ENCODE results near the gene ADAM23. TPM values are rescaled to one million over a fixed set of nuclear protein-coding genes. Genes with fewer than 3 reads are reported as not detected.
"Not testable (repeated sequence)": the region's sequence is repeated elsewhere in the genome, so short reads cannot be mapped to it uniquely, and the experiment has no call there.

The ADAM23 gene, protein sequence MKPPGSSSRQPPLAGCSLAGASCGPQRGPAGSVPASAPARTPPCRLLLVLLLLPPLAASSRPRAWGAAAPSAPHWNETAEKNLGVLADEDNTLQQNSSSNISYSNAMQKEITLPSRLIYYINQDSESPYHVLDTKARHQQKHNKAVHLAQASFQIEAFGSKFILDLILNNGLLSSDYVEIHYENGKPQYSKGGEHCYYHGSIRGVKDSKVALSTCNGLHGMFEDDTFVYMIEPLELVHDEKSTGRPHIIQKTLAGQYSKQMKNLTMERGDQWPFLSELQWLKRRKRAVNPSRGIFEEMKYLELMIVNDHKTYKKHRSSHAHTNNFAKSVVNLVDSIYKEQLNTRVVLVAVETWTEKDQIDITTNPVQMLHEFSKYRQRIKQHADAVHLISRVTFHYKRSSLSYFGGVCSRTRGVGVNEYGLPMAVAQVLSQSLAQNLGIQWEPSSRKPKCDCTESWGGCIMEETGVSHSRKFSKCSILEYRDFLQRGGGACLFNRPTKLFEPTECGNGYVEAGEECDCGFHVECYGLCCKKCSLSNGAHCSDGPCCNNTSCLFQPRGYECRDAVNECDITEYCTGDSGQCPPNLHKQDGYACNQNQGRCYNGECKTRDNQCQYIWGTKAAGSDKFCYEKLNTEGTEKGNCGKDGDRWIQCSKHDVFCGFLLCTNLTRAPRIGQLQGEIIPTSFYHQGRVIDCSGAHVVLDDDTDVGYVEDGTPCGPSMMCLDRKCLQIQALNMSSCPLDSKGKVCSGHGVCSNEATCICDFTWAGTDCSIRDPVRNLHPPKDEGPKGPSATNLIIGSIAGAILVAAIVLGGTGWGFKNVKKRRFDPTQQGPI
- total RNA-seq (ENCODE audit: unreplicated experiment), result 12.0 TPM
- long read RNA-seq, result 0 reads

DNA sequence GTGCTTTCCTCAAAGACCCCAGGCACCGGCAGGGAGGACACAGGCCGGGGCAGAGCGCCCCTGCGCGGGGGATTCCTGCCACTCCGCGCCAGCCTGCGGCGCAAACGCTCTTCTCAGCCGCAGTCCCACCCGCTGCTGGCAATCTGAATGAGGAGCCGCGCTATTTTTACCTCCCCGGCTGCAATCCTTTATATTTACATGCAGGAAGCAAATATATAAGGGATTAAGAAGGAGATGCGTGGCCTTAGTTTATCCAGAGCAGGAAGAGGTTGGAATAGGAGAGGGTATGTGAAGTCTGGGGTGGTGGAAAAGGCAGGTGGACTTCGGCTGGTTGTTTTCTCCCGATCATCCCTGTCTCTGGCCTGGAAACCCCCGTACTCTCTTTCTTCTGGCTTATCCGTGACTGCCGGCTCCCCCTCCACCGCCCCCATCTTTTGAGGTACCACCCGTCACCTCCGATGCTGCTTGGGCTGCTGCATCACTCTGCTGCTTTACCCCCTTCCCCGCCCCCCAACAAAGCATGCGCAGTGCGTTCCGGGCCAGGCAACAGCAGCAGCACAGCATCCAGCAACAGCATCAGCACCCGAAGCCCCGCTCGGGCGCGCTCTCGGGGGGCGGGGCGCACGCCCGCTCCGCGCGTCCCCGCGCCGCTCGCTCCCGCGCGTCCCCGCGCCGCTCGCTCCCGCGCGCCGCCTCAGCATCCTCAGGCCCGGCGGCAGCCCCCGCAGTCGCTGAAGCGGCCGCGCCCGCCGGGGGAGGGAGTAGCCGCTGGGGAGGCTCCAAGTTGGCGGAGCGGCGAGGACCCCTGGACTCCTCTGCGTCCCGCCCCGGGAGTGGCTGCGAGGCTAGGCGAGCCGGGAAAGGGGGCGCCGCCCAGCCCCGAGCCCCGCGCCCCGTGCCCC, at the start of gene ADAM23:
TSS of gene ADAM23 (plus strand) at position 700 of the 902 bp plus-strand sequence. CDS start 335 bp downstream, outside the sequence.
- TF ChIP-seq, protein P1, sequence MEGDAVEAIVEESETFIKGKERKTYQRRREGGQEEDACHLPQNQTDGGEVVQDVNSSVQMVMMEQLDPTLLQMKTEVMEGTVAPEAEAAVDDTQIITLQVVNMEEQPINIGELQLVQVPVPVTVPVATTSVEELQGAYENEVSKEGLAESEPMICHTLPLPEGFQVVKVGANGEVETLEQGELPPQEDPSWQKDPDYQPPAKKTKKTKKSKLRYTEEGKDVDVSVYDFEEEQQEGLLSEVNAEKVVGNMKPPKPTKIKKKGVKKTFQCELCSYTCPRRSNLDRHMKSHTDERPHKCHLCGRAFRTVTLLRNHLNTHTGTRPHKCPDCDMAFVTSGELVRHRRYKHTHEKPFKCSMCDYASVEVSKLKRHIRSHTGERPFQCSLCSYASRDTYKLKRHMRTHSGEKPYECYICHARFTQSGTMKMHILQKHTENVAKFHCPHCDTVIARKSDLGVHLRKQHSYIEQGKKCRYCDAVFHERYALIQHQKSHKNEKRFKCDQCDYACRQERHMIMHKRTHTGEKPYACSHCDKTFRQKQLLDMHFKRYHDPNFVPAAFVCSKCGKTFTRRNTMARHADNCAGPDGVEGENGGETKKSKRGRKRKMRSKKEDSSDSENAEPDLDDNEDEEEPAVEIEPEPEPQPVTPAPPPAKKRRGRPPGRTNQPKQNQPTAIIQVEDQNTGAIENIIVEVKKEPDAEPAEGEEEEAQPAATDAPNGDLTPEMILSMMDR (IDR thresholded peaks at IDR 0.05; ENCODE audit: unreplicated experiment), result no peak
- H3K27me3 Mint-ChIP-seq (ENCODE audit: unreplicated experiment), result peaks cover 8% of the 10 kb centered on the region
- peak within 1 kb of the TSS; percentile 93 for H3K4me3 Mint-ChIP-seq (ENCODE audit: unreplicated experiment)
- H3K27ac Mint-ChIP-seq (ENCODE audit: unreplicated experiment), result peak within 1 kb of the TSS; percentile 18
- no peaks in the 10 kb centered on the region for H3K9me3 Mint-ChIP-seq (ENCODE audit: unreplicated experiment)
- H3K4me1 Mint-ChIP-seq (ENCODE audit: unreplicated experiment), result peaks cover 15% of the 10 kb centered on the region
- DNase-seq (ENCODE audit: low spot score), result peak; percentile 63
- H3K36me3 Mint-ChIP-seq (ENCODE audit: low read depth, unreplicated experiment), result peaks cover 5% of the 10 kb centered on the region

DNA sequence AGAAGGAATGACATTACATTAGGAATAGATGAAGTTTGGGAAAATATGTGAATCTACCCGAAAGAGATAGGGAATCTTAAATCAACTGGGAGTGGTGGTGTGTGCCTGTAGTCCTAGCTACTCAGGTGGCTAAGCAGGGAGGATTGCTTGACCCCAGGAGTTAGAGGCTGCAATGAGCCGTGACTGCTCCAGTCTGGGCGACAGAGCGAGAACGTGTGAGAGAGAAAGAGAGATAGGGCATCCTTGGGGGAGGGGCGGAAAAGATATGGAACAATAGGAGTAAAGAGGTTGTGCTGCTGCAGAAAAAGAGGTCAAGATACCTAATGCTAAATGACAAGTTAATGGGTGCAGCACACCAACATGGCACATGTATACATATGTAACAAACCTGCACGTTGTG, 47.1 kb upstream of the ADAM23 start:
- no peak overlapping the region for H3K27ac Mint-ChIP-seq (ENCODE audit: unreplicated experiment)
- no peak overlapping the region for H3K4me3 Mint-ChIP-seq (ENCODE audit: unreplicated experiment)
- H3K9me3 Mint-ChIP-seq (ENCODE audit: unreplicated experiment), result peaks cover 8% of the 10 kb centered on the region

DNA sequence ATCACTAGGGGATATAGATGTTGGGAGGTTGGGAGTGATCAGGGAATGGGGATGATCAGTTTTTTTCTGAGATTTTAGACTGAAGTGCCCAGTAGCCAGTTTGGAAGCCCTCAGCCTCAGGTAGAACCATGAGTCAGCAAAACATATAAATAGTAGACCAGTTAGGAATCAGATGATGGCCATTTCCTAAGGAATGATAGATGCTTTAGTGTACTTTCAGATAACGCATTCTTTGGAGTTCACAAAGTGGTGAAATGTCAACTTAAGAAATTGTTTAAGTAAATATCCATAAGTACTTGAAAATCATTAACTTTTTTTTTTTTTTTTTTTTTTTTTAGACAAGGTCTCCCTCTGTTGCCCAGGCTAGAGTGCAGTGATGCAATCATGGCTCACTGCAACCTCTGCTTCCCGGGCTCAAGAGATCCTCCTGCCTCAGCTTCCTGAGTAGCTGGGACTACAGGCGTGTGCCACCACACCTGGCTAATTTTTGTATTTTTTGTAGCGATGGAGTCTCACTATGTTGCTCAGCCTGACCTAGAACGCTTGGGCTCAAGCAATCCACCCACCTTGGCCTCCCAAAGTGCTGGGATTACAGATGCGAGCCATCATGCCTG, 40.3 kb upstream of the ADAM23 start:
- DNase-seq (ENCODE audit: low spot score); H3K4me3 Mint-ChIP-seq (ENCODE audit: unreplicated experiment); H3K36me3 Mint-ChIP-seq (ENCODE audit: low read depth, unreplicated experiment); H3K4me1 Mint-ChIP-seq (ENCODE audit: unreplicated experiment); H3K9me3 Mint-ChIP-seq (ENCODE audit: unreplicated experiment); H3K27ac Mint-ChIP-seq (ENCODE audit: unreplicated experiment); H3K27me3 Mint-ChIP-seq (ENCODE audit: unreplicated experiment): not testable (repeated sequence)

More for the DNA sequence above, 47.1 kb upstream of the ADAM23 start:
- Mint-ChIP-seq H3K36me3 (ENCODE audit: low read depth, unreplicated experiment) (peaks cover 9% of the 10 kb centered on the region), H3K27me3 (ENCODE audit: unreplicated experiment) (peaks cover 4% of the 10 kb centered on the region), H3K4me1 (ENCODE audit: unreplicated experiment) (peaks cover 2% of the 10 kb centered on the region)
- DNase-seq (ENCODE audit: low spot score), result no peak
- TF ChIP-seq, protein P1 (IDR thresholded peaks at IDR 0.05; ENCODE audit: unreplicated experiment), result no peak

GRCh38 chr2:206408323-206409320, 34.7 kb upstream of the ADAM23 start:
- H3K4me3 Mint-ChIP-seq (ENCODE audit: unreplicated experiment), result no peak overlapping the region
- H3K4me1 Mint-ChIP-seq (ENCODE audit: unreplicated experiment), result no peaks in the 10 kb centered on the region
- H3K27ac Mint-ChIP-seq (ENCODE audit: unreplicated experiment), result no peak overlapping the region
- peaks cover 1% of the 10 kb centered on the region for H3K27me3 Mint-ChIP-seq (ENCODE audit: unreplicated experiment)
- DNase-seq (ENCODE audit: low spot score), result no peak
- no peaks in the 10 kb centered on the region for H3K9me3 Mint-ChIP-seq (ENCODE audit: unreplicated experiment)
- no peaks in the 10 kb centered on the region for H3K36me3 Mint-ChIP-seq (ENCODE audit: low read depth, unreplicated experiment)
- TF ChIP-seq, protein P1 (IDR thresholded peaks at IDR 0.05; ENCODE audit: unreplicated experiment), result no peak
